K562 (cell line): ENCODE results near the gene FOSL1. TPM values are rescaled to one million over a fixed set of nuclear protein-coding genes. Genes with fewer than 3 reads are reported as not detected.

Experiments
- CEBPB ChIP-seq: fragments of 450-650 bp; IDR thresholded peaks from 2 replicates; pipeline ENCODE4 v1.6.1; 2016; ENCODE audit warnings: missing genetic modification characterization, missing compliant biosample characterization
- CHAMP1 ChIP-seq: fragments of 450-650 bp; IDR thresholded peaks from 2 replicates; pipeline ENCODE4 v1.6.1; 2016; ENCODE audit warnings: mild to moderate bottlenecking
- DPF2 ChIP-seq: fragments of 450-650 bp; IDR thresholded peaks from 2 replicates; pipeline ENCODE4 v1.6.1; 2016
- E2F3 ChIP-seq: fragments of 250-450 bp; sonication (Bioruptor Pico); IDR thresholded peaks from 2 replicates; pipeline ENCODE4 v1.4.0; 2020; ENCODE audit warnings: mild to moderate bottlenecking
- EP400 ChIP-seq: fragments of 450-650 bp; IDR thresholded peaks from 2 replicates; pipeline ENCODE4 v1.6.1; 2017; ENCODE audit warnings: antibody characterized with exemption, mild to moderate bottlenecking, moderate library complexity
- ETV1 ChIP-seq: fragments of 450-650 bp; conservative IDR thresholded peaks from 2 replicates; pipeline ENCODE4 v1.6.1; 2016; ENCODE audit warnings: missing genetic modification characterization, control low read depth, low read depth, missing compliant biosample characterization
- HBP1 ChIP-seq: fragments of 450-650 bp; formaldehyde crosslinking; IDR thresholded peaks from 2 replicates; pipeline ENCODE4 v1.4.0; 2022; ENCODE audit warnings: missing genetic modification characterization
- HDAC1 ChIP-seq, 2 experiments: fragments of 450-650 bp; IDR thresholded peaks; 2 replicates each; pipeline ENCODE4 v1.6.1; 2016 to 2017; ENCODE audit warnings: inconsistent platforms in 1 of 2, mild to moderate bottlenecking in 1 of 2, moderate library complexity in 1 of 2
- MYBL2 ChIP-seq, 2 experiments: fragments of 450-650 bp in 1 of 2; sonication (generic) in 1 of 2; formaldehyde crosslinking in 1 of 2; IDR thresholded peaks; 2 replicates each; pipeline versions ENCODE4 v1.6.1 to v1.8.1; 2017 to 2022; ENCODE audit warnings: borderline replicate concordance in 1 of 2, inconsistent platforms in 1 of 2, low read depth in 1 of 2, mild to moderate bottlenecking in 1 of 2, missing genetic modification reagents in 1 of 2, moderate library complexity in 1 of 2
- NFIC ChIP-seq: fragments of 450-650 bp; IDR thresholded peaks from 2 replicates; pipeline ENCODE4 v1.6.1; 2017; ENCODE audit warnings: mild to moderate bottlenecking, inconsistent platforms
- PHB ChIP-seq: fragments of 250-450 bp; sonication (Bioruptor Pico); IDR thresholded peaks from 2 replicates; pipeline ENCODE4 v1.5.0; 2021
- POLR2AphosphoS5 ChIP-seq: IDR thresholded peaks from 2 replicates; pipeline ENCODE4 v1.6.1; 2011; ENCODE audit warnings: mild to moderate bottlenecking, low read depth, low read length, moderate library complexity; ENCODE audit not compliant: control insufficient read depth, insufficient read depth
- TBP ChIP-seq: optimal IDR thresholded peaks from 2 replicates; pipeline ENCODE3; 2011; ENCODE audit warnings: low read depth, low read length, improper control_type of control experiment
- TCFL5 ChIP-seq: fragments of 250-450 bp; sonication (Bioruptor Pico); conservative IDR thresholded peaks from 2 replicates; pipeline ENCODE4 v1.6.1; 2021; ENCODE audit warnings: mild to moderate bottlenecking, moderate library complexity, matching md5 sums
- TFAP4 ChIP-seq: sonication (generic); formaldehyde crosslinking; IDR thresholded peaks from 2 replicates; pipeline ENCODE4 v1.8.0; 2022; ENCODE audit warnings: missing genetic modification reagents, mild to moderate bottlenecking, moderate library complexity, borderline replicate concordance
- VEZF1 ChIP-seq: fragments of 200-800 bp; sonication (Bioruptor generic); IDR thresholded peaks from 2 replicates; pipeline ENCODE4 v1.6.1; 2017; ENCODE audit warnings: missing genetic modification characterization, missing compliant biosample characterization
- ZKSCAN3 ChIP-seq: fragments of 250-450 bp; sonication (Bioruptor Pico); IDR thresholded peaks from 2 replicates; pipeline ENCODE4 v1.4.0; 2020
- ZNF146 ChIP-seq: IDR thresholded peaks from one replicate; pipeline ENCODE4 v1.6.1; 2018; ENCODE audit warnings: missing compliant biosample characterization; ENCODE audit not compliant: unreplicated experiment
- ZNF655 ChIP-seq: fragments of 250-450 bp; sonication (Bioruptor Pico); IDR thresholded peaks from 2 replicates; pipeline ENCODE4 v1.5.0; 2021
- ZNF780A ChIP-seq: fragments of 250-450 bp; sonication (Bioruptor Pico); IDR thresholded peaks from 2 replicates; pipeline ENCODE4 v1.5.0; 2021; ENCODE audit warnings: mild to moderate bottlenecking
- polyA plus RNA-seq, 8 experiments: library from polyadenylated mRNA; depleted of rRNA in 4 of 8; stranded (reverse) in 5 of 8; unstranded in 3 of 8; fragments of >200 nt; fragmentation: Nextera tagmentation in 2 of 8; fragmentation: Illumina TruSeq in 1 of 8; extraction: Ambion mirVana in 2 of 8; extraction: Trizol in 1 of 8; gene quantifications; 2 replicates each; pipeline versions ENCODE4 v1.2.1 to v1.2.3, GENCODE V29; 2011 to 2014; ENCODE audit warnings: inconsistent platforms in 1 of 8, missing spikeins in 1 of 8
- total RNA-seq, 7 experiments: library from RNA; depleted of rRNA in 6 of 7; stranded (reverse); fragments of >200 nt in 6 of 7; fragmentation: Illumina TruSeq in 2 of 7; extraction: Trizol in 2 of 7; gene quantifications; 2 replicates each; pipeline versions ENCODE4 v1.2.1 to v1.2.3, GENCODE V29; 2011 to 2021; ENCODE audit warnings: low replicate concordance in 1 of 7

FOSL1 gene
- total and polyA plus RNA-seq, 9 of the 15 experiments (the other 6 are each of a cell fraction or from before 2014, with no cell fraction given) = 3.5 to 39.6 (median 10.0) TPM

GRCh38 chr11:65918211-65919140, 18.3 kb upstream of the FOSL1 start, which contains the start of gene C11orf68 (continued):
- TF ChIP-seq VEZF1 (CRISPR knock-in tag) = no peak
- TF ChIP-seq TBP = peak; percentile 59
- no peak for TF ChIP-seq ZNF780A
- TF ChIP-seq CHAMP1 = no peak
- 0 out of 2 replicates have a peak, but pooled peaks have one; percentile 29 for TF ChIP-seq TFAP4
- TF ChIP-seq CEBPB (tag) = no peak
- TF ChIP-seq ZKSCAN3 (CRISPR knock-in tag) = no peak
- peak; percentile 5 for TF ChIP-seq ZNF146 (CRISPR knock-in tag)
- TF ChIP-seq EP400 = no peak
- no peak for TF ChIP-seq TCFL5 (CRISPR knock-in tag)
- no peak for TF ChIP-seq MYBL2 (IDR thresholded peaks at IDR 0.05; ENCODE audit: low read depth)
- no peak for TF ChIP-seq MYBL2 (CRISPR knock-in tag; IDR thresholded peaks at IDR 0.05; ENCODE audit: borderline replicate concordance)
- no peak for TF ChIP-seq DPF2
- TF ChIP-seq NFIC = no peak
- TF ChIP-seq HBP1 (CRISPR knock-in tag) = 0 out of 2 replicates have a peak, but pooled peaks have one; percentile 34
- no peak for TF ChIP-seq ZNF655 (CRISPR knock-in tag)
- TF ChIP-seq HDAC1 (IDR thresholded peaks at IDR 0.05) = no peak
- no peak for TF ChIP-seq PHB (CRISPR knock-in tag)
- no peak for TF ChIP-seq E2F3 (CRISPR knock-in tag)
- TF ChIP-seq POLR2AphosphoS5 = peak; percentile 62; the same call in 1 of the 2 replicates
- TF ChIP-seq ETV1 (tag) = no peak
